Sciatic nerve (tissue), 2 donors: ENCODE results near the gene HAUS3. TPM values are rescaled to one million over a fixed set of nuclear protein-coding genes. Genes with fewer than 3 reads are reported as not detected.

Experiments
- ATAC-seq: fragments of 200-7000 bp; cut with Tn5 transposase; one replicate; pipeline ENCODE4 v1.9.1; 2020; ENCODE audit warnings: mild to moderate bottlenecking, moderate library complexity
- DNase-seq: peaks from one replicate; pipeline ENCODE4 v3.0.0-alpha.2; 2020; ENCODE audit warnings: low spot score
- intact Hi-C: fragments of 100-400 bp; cut with DNase I; formaldehyde crosslinking; loops from one replicate; pipeline ENCODE4 v1.14.2; 2022
- total RNA-seq: library from RNA; stranded (reverse); fragmentation: NEBNext Ultra II Directional; extraction: Animal tissue kit (Norgen Biotek cat#: 25700); gene quantifications from one replicate; pipeline ENCODE4 v1.2.1, GENCODE V29; 2021
- donor health status: DM: no; HTN: no; CAD: no.
- donor health status: DM: no; HTN: no; CAD: no.

Gene HAUS3
- total RNA-seq: 15.4 TPM

DNA sequence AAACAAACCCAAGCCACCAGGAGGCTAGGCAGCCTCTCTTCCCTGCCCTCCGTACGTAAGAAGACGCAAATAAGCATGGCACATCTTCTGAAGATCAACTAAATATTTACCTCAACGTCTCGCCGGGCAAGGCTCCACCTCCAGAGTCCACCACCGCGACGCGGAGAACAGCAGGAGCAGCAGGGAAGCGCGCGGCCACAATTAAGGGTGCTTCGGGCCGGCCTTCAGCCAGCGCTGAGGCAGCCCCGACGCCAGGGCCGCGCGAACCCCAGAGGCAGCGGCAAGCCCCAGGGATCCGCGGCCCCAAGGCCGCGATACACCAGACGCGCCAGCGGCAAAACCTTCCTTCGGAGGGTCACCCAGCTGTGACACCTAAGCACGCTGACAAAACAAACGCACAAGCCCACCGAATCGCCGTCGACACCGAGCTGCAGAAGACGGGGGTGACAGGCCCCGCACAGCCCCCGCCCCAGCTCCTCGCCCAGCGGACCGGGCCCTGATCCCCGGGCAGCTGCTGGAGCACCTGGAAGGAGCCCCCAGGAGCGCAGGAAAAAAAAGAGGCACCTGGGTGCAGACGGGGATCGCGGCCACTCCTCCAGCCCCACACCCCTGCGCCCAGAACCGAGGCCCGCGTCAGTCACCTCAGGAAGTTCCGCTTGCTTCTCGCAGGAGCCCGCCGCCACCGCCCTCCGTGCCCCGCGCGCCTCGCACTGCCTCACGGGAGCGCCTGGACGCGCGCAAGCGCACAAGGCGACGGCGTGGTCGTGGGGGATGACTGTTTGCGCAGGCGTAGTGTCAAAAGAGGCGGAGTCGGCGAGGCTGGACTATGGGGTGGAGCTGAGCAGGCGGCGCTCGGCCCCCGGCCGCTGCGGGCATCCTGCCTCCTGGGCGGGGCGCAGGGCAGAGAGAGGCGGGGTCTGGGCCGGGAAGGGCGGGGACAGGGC, at the start of gene HAUS3, which contains the start of gene POLN:
HAUS3 (minus strand) TSS at position 712 of the 944 bp plus-strand sequence. CDS start 1,175 bp downstream, outside the sequence.
POLN (minus strand) TSS at position 712 of the 944 bp plus-strand sequence. CDS start 12,890 bp downstream, outside the sequence.
- ATAC-seq: peak; percentile 98
- intact Hi-C loops: no loop called here
- DNase-seq: peak; percentile 100

DNA sequence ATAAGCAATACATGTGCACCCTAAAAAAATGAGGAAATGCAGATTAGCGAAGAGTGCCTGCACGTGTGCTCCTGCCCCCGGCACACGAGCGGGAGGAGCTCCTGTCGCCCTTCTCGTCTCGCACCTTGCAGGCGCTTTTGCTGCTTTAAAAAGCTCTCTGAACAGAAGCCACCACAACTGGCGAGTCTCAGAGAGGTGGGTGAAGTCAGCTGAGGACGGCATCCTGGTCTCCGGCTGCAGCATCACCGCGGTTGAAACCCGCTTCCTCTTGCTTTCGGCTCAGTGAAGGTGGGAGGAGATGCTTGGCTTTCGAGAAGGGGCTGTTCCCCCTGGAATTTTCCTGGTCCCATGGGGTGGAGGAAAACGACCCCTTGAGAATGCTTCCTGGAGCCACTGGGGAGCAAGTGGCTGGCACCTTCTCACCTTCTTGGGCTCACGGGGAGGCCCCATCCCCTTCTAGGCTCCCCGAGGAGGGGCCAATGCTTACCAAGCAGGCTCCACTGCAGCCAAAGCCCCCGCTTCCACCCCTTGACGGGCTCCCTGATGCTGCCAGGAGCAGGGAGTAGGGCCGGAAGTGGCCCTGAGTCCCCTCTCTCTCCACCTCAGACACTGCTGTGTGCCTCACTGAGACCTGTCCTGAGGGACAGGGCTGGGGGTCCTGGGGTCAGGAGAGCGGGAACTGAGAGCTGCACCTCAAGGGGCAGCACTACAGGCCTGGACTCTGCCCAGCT, 49.2 kb upstream of the HAUS3 start:
- intact Hi-C loops: no loop called here
- ATAC-seq (peak; percentile 11), DNase-seq (peak; percentile 41)

- ATAC-seq (no peak), DNase-seq (peak; percentile 44)
- intact Hi-C loops: no loop called here
Observed at GRCh38 chr4:2290488-2290887, 48.6 kb upstream of the HAUS3 start.

DNA sequence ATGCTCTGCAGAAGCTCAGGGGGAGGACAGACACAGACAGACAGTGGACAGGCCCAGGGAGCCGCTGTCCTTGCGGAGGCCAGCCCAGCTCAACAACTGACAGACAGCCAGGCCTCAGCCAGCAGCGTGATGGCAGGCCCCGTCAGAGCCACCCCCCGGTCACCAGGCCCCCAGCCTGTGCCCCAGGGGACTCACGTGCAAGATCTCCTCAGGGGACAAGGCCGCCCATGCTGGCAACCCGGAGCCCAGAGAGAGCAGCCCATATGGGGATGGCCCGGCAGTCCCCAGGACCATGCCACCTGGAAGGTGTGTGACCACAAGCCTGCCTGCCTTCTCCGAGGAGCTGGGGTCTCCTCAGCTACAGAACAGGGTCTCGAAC, 48.0 kb upstream of the HAUS3 start:
- intact Hi-C loops: loop anchor here (5.0 kb wide), 1 partner anchor 152 kb away; no protein-coding TSS in a partner anchor
- DNase-seq (peak; percentile 34), ATAC-seq (no peak)

GRCh38 chr4:2289311-2289954, 47.5 kb upstream of the HAUS3 start:
- DNase-seq (peak; percentile 44), ATAC-seq (no peak)
- intact Hi-C loops: loop anchor here (5.0 kb wide), 1 partner anchor 153 kb away; no protein-coding TSS in a partner anchor

DNA sequence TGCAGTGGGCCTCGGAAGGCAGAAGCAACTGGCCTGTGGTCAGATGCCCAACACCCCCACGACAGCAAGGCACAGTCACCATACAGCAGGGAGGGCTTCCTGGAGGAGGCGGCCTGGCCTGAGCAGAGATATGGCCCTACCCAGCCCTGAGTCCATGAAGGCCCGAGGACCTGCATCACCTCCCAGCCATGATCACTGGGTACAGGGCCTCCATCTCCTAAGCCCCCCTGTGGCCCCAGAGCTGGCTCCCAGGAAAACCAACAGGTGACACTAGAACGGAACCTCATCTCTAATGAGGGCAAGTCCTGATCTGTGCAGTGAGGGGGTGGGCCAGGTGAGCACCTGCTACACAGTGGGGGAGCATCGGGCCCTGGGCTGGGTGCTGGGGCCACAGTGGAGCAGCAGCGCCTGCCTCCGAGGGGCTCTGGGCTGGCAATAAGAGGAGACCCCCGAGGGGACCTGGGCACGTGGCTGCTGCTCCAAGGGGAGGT, 46.2 kb upstream of the HAUS3 start:
- no peak for ATAC-seq
- intact Hi-C loops: loop anchor here (5.0 kb wide), 1 partner anchor 154 kb away; no protein-coding TSS in a partner anchor
- peak; percentile 50 for DNase-seq

DNA sequence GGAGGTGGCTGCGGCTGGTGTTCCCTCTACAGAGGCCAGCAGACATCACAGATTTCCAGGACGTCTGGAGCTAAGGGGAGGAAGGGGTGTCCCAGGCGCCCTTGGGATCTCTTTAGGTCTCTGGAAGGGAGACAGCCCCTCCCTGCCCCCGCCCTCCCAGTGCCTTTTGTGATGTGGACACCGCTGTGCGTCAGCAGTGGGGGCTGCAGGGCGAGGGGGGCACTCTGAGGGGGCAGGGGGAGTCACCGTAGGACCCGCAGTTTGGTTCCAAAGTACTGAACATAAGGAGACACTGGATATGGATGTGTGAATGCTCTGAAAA, 45.6 kb upstream of the HAUS3 start:
- intact Hi-C loops: loop anchor here (5.0 kb wide), 1 partner anchor 155 kb away; no protein-coding TSS in a partner anchor
- ATAC-seq (no peak), DNase-seq (peak; percentile 52)

- DNase-seq: peak; percentile 39
- intact Hi-C loops: loop anchor here (5.0 kb wide), 1 partner anchor 155 kb away; no protein-coding TSS in a partner anchor
Observed at GRCh38 chr4:2286904-2287593, 45.1 kb upstream of the HAUS3 start.

DNA sequence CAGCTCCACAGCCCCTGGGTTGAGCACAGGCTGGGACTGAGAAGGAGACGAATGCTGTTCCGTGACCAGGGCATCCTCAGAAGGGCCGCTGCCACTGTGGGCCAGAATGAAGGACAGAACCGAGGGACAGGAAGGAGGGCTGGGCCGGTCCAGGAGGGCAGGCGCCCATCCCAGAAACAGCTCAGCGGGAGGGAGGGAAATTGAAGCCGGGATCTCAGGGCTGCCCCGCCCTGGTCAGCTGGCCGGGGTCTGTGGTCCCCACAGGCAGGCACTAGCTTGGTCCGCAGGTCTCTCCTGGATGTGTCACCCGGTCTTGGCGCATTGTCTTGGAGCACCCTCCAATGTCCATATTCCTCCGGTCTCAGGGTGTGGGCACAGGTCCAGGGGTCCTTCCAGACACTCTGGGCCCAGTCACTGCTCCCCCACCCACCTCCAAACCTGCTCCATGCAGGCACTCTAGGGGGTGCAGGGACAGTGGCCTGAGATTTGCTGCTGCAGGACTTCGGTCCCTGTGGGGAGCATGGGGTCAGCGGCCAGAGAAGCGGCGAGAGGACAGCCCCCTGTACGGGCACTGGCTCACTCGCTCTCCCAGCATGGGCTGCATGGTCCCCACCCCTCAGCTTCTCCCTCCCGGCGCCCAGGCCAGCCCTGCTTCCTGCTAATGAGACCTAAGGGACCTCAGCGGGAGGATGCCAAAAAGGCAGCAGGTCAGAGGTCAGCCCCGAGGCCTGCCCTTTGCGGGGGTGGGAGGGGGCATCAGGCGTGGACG, 43.9 kb upstream of the HAUS3 start:
- ATAC-seq (no peak), DNase-seq (peak; percentile 51)
- intact Hi-C loops: loop anchor here (5.0 kb wide), 1 partner anchor 157 kb away; no protein-coding TSS in a partner anchor

More at GRCh38 chr4:2286904-2287593, 45.1 kb upstream of the HAUS3 start:
- no peak for ATAC-seq

GRCh38 chr4:2284934-2285612, 43.2 kb upstream of the HAUS3 start:
- no peak for ATAC-seq
- DNase-seq: peak; percentile 33
- intact Hi-C loops: loop anchor here (5.0 kb wide), 1 partner anchor 157 kb away; no protein-coding TSS in a partner anchor

- intact Hi-C loops: no loop called here
- ATAC-seq (no peak), DNase-seq (no peak)
Observed at GRCh38 chr4:2284161-2284933, 42.4 kb upstream of the HAUS3 start.

DNA sequence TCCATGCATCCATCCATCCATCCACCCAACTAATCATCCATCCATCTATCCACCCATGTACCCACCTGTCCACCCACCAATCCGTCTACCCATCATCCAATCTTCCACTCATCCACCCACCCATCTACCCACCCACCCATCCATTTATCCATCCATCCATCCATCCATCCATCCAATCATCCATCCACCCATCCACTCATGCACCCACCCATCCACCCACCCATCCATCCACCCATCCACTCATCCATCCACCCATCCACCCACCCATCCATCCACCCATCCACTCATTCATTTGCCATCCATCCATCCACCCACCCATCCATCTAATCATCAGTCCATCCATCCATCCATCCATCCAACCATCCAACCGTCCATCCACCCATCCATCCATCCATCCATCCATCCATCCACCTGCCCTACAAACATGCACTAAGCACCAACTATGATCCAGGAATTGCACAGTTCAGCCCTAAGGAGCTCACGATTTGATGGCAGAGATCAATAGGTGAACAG, 41.3 kb upstream of the HAUS3 start:
- DNase-seq (no peak), ATAC-seq (no peak)
- intact Hi-C loops: no loop called here

- intact Hi-C loops: no loop called here
- DNase-seq (no peak), ATAC-seq (no peak)
Observed at GRCh38 chr4:2281575-2282343, 39.8 kb upstream of the HAUS3 start.

GRCh38 chr4:2280531-2281300, 38.8 kb upstream of the HAUS3 start:
- intact Hi-C loops: no loop called here
- ATAC-seq (no peak), DNase-seq (no peak)

DNA sequence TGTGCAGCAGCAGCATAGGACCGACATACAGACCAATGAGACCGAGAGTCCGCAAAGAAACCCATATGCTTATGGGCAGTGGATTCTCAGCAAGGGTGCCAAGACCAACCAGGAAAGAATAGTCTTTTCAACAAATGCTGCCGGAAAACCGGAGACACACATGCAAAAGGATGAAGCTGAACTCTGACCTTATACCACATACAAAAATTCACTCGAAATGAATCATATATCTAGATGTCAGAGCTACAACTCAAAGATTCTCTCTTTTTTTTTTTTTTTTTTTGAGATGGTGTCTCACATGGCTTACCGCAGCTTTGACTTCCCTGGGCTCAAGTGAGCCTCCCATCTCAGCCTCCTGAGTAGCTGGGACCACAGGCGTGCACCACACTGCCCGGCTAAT, 36.0 kb upstream of the HAUS3 start:
- intact Hi-C loops: no loop called here
- no peak for ATAC-seq
- no peak for DNase-seq
